ENCODE measurements around the gene GALP. TPM values are rescaled to one million over a fixed set of nuclear protein-coding genes. Genes with fewer than 3 reads are reported as not detected.

GALP gene
- total RNA-seq, 2 donors from 2014 or later, result not detected

DNA sequence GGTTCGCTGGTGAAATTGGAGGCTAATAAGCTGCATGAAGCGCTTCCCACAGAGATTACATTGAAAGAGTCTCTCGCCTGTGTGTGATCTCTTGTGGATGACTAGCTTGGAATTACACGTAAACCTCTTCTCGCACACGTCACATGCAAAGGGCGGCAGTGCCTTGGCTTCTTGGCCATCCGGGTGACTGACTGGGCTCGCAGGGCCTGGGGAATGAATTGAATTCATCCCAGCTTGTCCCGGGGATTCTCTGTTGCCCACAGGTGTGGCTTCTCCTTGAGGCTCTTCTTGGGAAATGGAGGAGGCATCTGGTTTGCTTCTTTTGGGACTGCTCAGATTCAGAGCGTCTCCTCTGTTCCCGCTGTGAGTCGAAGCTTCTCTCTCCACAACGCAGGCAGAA, 46.0 kb downstream of the GALP start:
- intact Hi-C loops (cut with DNase I, micrococcal nuclease), result no loop called here
- DNase-seq (no peak), ATAC-seq (no peak)

DNA sequence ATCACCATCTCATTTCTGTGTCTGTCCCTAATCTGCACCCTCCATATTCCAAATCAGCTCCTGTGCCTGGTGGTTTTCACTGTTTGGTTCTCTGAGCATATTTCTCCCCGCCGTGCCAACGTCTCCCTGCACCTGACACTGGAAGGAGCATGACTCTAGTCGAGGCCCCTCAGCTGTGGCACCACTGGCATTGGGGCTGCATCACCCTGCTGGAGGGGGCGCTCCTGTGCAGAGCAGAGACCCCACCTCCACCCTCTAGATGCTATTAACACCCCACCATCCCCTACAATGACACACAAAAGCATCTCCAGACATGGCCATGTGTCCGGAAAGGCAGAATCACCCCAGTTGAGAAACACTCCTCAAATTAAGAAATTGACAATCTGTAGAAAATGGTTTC, 47.1 kb downstream of the GALP start:
- intact Hi-C loops (cut with DNase I, micrococcal nuclease), result no loop called here
- DNase-seq (no peak), ATAC-seq (no peak)

DNA sequence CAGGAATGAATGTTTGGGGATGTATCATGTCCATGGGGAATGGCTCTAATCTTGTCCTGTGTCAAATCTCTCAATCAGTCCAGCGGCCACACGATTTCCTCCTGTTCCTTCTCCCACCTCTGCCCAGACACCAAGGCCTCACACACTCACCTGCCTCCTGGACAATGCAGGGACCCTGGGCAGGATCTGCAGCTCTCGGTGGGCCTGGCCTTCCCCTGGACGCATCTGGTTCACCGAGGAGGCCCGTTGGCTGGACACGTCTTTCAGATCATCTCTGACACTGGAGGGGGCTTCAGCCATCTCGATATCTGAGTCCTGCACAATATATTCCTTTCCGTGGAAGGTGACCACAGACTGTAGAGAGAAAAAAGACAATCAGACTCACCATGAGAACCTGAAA, 47.7 kb downstream of the GALP start:
- ATAC-seq, result no peak
- DNase-seq, result no peak
- intact Hi-C loops (cut with DNase I, micrococcal nuclease), result no loop called here

Other genes starting within 250 kb of the GALP start
- not detected for gene NLRP13, start 243.7 kb upstream of the GALP start, total RNA-seq
- not detected for gene NLRP8, start 228.2 kb upstream of the GALP start, total RNA-seq
- not detected for gene NLRP5, start 189.2 kb upstream of the GALP start, total RNA-seq
- gene ZNF787, start 54.7 kb upstream of the GALP start, total RNA-seq, result 10 to 100 TPM; 56.6 to 59.9 TPM
- 10 to 100 TPM; 24.8 to 29.5 TPM for gene ZNF444, start 34.7 kb upstream of the GALP start, total RNA-seq
- not detected for gene ZSCAN5B, start 21.8 kb downstream of the GALP start, total RNA-seq
- not detected for gene ZSCAN5C, start 26.3 kb downstream of the GALP start, total RNA-seq
- not detected for gene EDDM13, start 96.7 kb downstream of the GALP start, total RNA-seq
- gene ZSCAN5A, start 138.8 kb downstream of the GALP start, total RNA-seq, result 10 to 100 TPM in 1 of 2 donors, 1 to 10 TPM in 1; 9.4 to 19.6 TPM
- 1 to 10 TPM; 1.1 to 1.3 TPM for gene ZNF582, start 217.5 kb downstream of the GALP start, total RNA-seq
- gene ZNF583, start 228.3 kb downstream of the GALP start, total RNA-seq, result 1 to 10 TPM; 1.5 to 2.4 TPM